DMS53 treated with DMSO at 0.1 percent for 48 hours (cell line): ENCODE measurements around the gene RRAGA.
"Not testable (repeated sequence)": the region's sequence is repeated elsewhere in the genome, so short reads cannot be mapped to it uniquely, and the experiment has no call there.

Experiments
- DNase-seq: peaks from one replicate; lab custom pipeline; 2025; ENCODE audit not compliant: unreplicated experiment; lab: John Stamatoyannopoulos, UW

Gene RRAGA

DNA sequence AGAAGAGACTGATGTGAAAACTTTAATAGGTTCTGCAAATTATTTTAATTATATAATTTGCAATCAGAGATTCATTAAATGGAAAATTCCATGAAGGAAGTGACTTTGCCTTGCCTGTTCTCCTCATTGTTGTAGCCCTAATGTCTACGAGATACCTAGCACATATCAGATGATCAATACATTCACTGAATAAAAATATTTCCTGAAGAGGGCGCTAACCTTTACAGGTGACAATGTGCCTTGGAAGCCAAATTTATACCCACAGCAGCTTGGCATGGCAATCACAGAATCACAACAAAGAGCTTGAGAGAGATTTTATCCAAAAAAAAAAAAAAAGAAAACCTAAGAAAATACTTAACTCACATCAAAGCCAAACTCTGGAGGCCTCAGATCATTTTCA lies 36.1 kb downstream of the RRAGA start:
- DNase-seq, result peak; percentile 7

DNA sequence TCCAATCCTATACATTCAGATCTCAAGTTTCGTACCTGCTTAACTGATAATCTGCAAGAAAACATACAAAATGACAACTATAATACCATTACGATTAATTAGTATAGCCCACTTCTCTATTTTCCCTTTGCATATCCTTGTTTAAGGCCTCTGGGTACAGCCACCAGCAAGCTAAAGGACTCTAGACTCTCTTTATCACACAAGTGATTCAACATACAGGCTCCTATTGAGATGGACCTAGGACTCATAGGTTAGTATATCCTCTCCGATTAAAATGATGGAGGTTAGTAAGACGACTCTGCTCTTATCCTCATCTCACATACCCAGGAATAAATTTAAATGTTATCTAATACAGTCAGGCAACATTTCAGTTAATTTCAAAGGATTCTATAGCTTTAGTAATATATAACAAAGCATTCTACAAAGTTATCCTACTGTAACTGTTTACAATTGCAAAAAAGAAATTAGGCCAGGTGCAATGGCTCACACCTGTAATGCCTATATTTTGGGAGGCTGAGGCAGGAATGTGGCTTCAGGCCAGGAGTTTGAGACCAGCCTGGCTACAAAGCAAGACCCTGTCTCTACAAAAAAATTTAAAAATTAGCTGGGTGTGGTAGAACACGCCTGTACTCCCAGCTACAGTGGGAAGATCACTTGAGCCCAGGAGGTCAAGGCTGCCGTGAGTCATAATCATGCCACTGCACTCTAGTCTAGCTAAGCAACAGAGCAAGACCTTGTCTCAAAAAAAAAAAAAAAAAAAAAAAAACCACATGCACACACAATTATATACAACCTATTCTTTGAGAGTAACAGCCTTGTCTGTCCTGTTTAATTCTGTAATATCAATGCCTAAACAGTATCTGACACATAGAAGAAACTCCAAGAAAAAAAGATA lies 38.1 kb downstream of the RRAGA start:
- no peak for DNase-seq

DNA sequence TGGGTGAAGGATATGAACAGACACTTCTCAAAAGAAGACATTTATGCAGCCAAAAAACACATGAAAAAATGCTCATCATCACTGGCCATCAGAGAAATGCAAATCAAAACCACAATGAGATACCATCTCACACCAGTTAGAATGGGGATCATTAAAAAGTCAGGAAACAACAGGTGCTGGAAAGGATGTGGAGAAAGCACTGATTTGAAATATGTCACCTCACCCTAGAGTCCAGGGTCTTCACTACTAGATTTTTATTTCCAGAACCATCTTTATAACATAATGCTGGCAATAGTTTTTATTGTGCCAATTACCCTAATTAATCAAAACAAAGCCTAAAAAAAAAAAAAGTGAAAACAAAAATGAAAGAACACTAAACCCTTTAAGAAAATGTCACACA lies 48.2 kb downstream of the RRAGA start:
- not testable (repeated sequence) for DNase-seq
